Stimulated activated memory B cell treated with anti-CD40 and anti-IgM and Interleukin-4, amounts not matched to agents 10 μg/mL and 1 μg/mL and 100 μg/mL, for 72 hours (primary cell): ENCODE results near the gene MMS22L.

Source experiments
- ATAC-seq: fragments of 150-1000 bp; cut with Tn5 transposase; 2 replicates; pipeline ENCODE4 v1.10.0; 2021
- H3K27ac Mint-ChIP-seq: one replicate; pipeline ENCODE4 v1.8.0; 2022; ENCODE audit warnings: mild to moderate bottlenecking, mixed read lengths
- H3K27me3 Mint-ChIP-seq: one replicate; pipeline ENCODE4 v1.8.0; 2022; ENCODE audit warnings: mixed read lengths
- H3K36me3 Mint-ChIP-seq: one replicate; pipeline ENCODE4 v1.8.0; 2022; ENCODE audit warnings: mixed read lengths
- H3K4me1 Mint-ChIP-seq: one replicate; pipeline ENCODE4 v1.8.0; 2022; ENCODE audit warnings: mixed read lengths
- H3K4me3 Mint-ChIP-seq: one replicate; pipeline ENCODE4 v1.8.0; 2022; ENCODE audit warnings: mild to moderate bottlenecking, moderate library complexity, mixed read lengths
- H3K9me3 Mint-ChIP-seq: one replicate; pipeline ENCODE4 v1.8.0; 2022; ENCODE audit warnings: mixed read lengths

The MMS22L gene

DNA sequence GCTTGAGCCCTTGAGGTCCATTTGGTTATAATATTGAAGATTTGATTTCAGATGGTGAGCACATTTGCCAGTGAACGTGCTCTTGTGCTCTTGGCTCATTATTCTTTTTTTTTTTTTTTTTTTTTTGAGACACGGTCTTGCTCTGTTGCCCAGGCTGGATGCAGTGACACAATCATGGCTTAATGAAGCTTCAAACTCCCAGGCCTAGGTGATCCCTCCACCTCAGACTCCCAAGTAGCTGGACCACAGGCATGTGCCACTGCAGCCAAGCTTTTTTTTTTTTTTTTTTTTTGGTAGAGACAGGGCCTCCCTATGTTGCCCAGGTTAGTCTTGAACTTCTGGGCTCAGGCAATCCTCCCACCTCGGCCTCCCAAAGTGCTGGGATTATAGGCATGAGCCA lies 182.3 kb downstream of the MMS22L start:
- Mint-ChIP-seq H3K36me3 (peaks cover 5% of the 10 kb centered on the region), H3K9me3 (no peaks in the 10 kb centered on the region), H3K27me3 (no peaks in the 10 kb centered on the region), H3K27ac (no peak overlapping the region), H3K4me1 (no peaks in the 10 kb centered on the region), H3K4me3 (no peak overlapping the region)
- ATAC-seq = no peak

DNA sequence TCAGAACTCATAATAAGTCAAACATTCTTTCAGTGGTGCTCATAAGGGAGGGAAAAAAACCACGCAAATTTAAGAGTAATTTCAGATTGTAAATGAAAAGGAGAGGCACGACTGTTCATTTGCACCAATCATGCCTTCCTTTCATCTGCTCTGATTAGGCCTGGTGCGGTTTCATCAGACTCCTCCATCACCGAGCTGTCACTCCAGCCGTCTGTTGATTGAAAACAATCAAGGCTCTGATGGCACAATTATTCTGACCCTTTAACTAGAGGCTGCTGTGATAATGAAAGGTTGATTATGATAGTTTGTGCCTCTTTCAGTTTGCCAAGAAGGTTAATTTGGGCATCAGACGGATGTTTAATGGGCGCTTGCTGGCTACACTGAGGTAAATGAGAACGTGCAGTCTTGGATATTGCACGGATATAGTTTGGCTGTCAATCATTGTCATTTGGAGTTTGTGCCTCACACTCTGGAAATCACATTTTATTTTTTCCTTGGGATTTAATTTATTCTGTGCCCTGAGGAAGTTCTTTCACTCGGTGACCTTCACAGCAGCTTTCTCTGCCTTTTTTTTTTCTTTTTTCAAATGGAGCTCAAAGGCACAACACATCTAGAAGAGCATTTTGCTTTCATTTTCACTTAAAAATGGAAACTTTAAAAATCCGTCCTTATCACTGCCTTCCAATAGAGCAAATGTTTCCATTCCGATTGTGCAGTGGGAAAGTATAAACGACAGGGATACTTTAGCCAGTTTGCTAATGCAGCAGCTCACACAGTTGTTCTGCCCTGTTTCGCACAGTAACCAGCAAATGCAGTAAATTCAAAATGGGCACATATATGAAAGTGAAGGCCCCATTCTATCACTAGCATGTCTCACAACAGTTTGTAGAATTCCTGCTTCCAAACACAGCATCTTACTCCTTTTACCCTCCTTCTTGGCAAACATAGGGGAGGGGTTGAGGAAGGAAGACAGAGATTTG lies 185.7 kb downstream of the MMS22L start:
- Mint-ChIP-seq H3K4me1 (no peaks in the 10 kb centered on the region), H3K27me3 (no peaks in the 10 kb centered on the region), H3K36me3 (no peaks in the 10 kb centered on the region), H3K9me3 (no peaks in the 10 kb centered on the region), H3K4me3 (no peak overlapping the region), H3K27ac (no peak overlapping the region)
- no peak for ATAC-seq

DNA sequence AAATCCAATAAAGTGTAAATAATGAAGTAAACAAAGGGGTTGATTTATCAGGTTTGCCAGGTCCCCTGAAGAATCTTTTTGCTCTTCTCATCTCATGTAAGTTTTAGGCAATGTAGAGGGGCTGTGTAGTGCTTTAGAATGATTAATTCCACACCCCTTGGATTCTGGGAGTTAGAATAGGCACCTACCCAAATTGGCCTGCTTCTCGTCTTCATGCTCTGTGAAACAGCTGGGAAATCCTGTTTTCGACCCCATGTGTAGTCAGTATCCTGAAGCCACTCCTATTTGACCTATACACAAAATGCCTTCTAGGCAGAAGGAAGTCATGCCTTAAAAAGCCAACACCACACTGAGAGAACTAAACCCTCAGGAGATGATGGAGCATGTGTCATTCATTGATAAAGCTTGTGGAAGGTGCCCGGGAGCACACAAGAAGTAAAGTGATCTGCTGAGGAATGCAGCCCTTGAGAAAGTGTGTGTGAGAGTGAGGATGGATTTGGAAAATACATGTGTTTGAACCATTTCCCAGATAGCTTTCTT lies 187.6 kb downstream of the MMS22L start:
- no peaks in the 10 kb centered on the region for H3K4me1 Mint-ChIP-seq
- no peak for ATAC-seq
- H3K9me3 Mint-ChIP-seq = no peaks in the 10 kb centered on the region
- H3K27ac Mint-ChIP-seq = no peak overlapping the region
- no peak overlapping the region for H3K4me3 Mint-ChIP-seq
- no peaks in the 10 kb centered on the region for H3K27me3 Mint-ChIP-seq
- no peaks in the 10 kb centered on the region for H3K36me3 Mint-ChIP-seq

DNA sequence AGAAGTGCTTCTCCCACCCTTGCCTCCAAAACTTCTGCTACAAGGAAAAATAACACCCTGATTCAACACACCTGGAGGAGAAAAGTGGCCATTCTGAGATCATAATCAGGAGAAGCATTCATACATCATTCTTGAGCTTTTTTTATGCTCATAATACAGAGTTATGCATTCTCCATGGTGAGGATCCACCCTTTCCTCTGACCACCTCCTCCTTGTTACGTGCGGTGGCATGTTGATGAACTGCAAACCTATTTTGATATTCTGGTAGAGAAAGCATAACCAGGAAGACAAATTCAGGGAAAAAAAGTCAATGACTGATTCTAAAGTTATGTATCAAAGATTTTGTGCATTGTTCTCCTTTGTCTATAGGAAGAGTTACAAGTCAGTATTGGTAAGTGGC lies 188.6 kb downstream of the MMS22L start:
- Mint-ChIP-seq H3K4me3 (no peak overlapping the region), H3K27ac (no peak overlapping the region), H3K4me1 (no peaks in the 10 kb centered on the region), H3K36me3 (no peaks in the 10 kb centered on the region), H3K27me3 (no peaks in the 10 kb centered on the region), H3K9me3 (no peaks in the 10 kb centered on the region)
- no peak for ATAC-seq

DNA sequence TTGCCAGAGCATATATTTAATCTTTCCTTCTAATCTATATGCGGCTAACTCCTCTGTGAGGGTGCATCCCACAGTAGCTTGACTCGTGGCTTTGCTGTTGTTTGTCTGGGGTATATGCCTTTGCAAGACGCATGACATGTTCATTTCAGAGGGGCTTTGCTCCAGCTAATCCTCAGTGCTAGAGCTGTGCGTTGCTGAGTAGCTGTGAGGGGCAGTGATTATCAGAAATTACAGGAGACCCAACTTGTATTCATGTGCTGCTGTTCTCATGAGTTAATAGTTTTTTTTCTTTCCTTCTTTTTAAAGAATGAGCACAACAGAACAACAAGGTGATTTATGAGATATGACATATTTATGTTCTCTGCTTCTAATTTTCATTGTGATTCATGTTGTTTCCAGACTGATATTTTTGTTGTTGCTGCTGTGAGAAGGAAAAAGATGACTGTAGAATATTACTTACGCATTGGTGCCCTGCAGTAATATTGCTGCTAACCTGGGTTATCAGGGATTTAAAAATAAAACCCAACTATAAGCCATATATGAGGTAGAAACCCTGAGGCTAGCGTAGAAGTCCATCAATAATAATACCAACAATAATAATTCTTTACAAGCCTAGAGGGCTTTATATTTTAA lies 190.2 kb downstream of the MMS22L start:
- ATAC-seq = no peak
- Mint-ChIP-seq H3K27ac (no peak overlapping the region), H3K36me3 (no peaks in the 10 kb centered on the region), H3K4me1 (no peaks in the 10 kb centered on the region), H3K27me3 (no peaks in the 10 kb centered on the region), H3K4me3 (no peak overlapping the region), H3K9me3 (no peaks in the 10 kb centered on the region)
